Kidney tubule cell (primary cell): Measurements from ENCODE around the gene OTUD1.
"Not testable (repeated sequence)": the region's sequence is repeated elsewhere in the genome, so short reads cannot be mapped to it uniquely, and the experiment has no call there.

Experiments
- DNase-seq: peaks from one replicate; pipeline ENCODE4 v3.0.0-alpha.2; 2018; ENCODE audit warnings: low spot score

Gene OTUD1, protein sequence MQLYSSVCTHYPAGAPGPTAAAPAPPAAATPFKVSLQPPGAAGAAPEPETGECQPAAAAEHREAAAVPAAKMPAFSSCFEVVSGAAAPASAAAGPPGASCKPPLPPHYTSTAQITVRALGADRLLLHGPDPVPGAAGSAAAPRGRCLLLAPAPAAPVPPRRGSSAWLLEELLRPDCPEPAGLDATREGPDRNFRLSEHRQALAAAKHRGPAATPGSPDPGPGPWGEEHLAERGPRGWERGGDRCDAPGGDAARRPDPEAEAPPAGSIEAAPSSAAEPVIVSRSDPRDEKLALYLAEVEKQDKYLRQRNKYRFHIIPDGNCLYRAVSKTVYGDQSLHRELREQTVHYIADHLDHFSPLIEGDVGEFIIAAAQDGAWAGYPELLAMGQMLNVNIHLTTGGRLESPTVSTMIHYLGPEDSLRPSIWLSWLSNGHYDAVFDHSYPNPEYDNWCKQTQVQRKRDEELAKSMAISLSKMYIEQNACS

GRCh38 chr10:23438547-23439451 lies at the start of gene OTUD1:
Gene OTUD1, plus strand, starts transcription at chr10:23439075. Its CDS starts 383 bp downstream, at chr10:23439458.
- DNase-seq = peak; percentile 95

DNA sequence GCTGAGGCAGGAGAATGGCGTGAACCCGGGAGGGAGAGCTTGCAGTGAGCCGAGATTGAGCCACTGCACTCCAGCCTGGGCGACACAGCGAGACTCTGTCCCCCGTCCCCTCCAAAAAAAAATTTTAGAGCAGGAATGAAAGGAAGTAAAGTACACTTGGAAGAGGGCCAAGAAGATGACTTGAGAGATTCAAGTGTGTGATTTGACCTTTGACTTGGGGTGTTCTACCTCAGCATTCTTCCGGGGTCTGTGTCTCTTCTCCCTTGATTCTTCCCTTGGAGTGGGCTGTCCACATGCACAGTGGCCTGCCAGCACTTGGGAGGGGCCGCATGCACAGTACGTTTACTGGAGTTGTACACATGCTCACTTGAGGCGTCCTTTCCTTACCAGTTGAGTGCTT lies 48.5 kb upstream of the OTUD1 start:
- not testable (repeated sequence) for DNase-seq

DNA sequence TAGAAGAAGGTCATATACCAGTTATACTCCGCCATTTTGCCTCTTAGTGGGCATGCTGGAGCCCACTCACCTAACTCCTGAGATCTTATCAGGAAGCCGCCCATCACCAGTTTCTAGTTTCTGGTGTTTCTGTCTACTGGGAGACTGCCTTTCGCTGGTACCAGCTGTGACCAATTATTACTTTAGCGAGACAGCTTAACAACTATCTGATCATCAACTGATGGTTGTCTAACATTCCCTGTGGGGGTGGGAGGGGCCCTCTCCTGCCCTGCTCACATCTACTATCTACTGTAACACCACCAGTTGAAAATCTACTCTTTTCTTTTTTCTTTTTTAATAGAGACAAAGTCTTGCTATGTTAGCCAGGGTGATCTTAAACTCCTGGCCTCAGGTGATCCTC lies 48.1 kb upstream of the OTUD1 start:
- no peak for DNase-seq

DNA sequence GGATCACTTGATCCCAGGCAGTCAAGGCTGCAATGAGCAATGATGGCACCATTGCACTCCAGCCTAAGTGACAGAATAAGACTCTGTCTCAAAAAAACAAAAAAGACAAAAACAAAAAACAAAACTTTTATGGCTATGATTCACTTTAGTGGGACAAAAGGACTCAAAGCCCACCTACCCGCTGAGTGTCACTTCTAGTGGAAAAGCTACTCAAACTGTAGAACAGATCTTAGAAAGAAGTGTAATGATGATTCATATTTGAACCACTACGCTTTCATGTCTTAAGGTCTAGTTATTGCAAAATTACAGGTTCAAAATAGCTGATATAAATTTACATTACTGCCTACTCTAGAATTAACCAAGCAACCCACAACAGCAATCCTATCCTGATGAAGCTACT lies 47.1 kb upstream of the OTUD1 start:
- no peak for DNase-seq

DNA sequence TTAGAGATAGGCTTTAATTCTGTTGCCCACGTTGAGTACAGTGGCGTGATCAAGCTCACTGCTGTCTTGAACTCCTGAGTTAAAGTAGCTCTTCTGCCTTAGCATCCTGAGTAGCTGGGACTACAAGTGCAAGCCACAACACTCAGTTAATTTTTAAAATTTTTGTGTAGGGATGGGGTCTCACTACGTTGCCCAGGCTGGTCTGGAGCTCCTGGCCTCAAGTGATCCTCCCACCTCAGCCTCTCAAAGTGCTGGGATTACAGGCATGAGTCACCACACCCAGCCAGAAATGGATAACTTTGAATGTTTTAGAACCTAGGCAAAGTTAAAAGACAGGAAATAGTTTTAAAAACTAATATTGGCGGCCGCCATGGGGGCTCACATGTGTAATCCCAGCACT lies 43.9 kb upstream of the OTUD1 start:
- DNase-seq = no peak

- no peak for DNase-seq
Measured at GRCh38 chr10:23396695-23397094, 42.2 kb upstream of the OTUD1 start.

GRCh38 chr10:23399701-23400144 lies 39.2 kb upstream of the OTUD1 start:
- DNase-seq = peak; percentile 75

DNA sequence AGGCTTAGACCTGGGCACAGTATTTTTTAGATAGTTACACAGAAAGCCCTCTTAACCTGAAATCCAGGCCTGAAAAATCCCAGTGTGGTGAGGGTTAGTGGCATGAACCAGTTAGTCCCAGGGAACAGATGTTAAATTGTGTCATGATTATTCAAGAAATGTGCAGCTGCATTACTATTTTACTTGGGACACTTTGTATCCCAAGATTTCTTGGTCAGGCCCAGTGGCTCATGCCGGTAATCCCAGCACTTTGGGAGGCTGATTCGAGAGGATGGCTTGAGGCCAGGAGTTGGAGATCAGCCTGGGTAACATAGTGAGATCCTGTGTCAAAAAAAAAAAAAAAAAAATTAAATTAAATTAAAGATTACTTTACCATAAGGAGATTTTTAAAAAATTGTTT lies 36.0 kb upstream of the OTUD1 start:
- no peak for DNase-seq

- no peak for DNase-seq
Measured at GRCh38 chr10:23403278-23403677, 35.6 kb upstream of the OTUD1 start.

DNA sequence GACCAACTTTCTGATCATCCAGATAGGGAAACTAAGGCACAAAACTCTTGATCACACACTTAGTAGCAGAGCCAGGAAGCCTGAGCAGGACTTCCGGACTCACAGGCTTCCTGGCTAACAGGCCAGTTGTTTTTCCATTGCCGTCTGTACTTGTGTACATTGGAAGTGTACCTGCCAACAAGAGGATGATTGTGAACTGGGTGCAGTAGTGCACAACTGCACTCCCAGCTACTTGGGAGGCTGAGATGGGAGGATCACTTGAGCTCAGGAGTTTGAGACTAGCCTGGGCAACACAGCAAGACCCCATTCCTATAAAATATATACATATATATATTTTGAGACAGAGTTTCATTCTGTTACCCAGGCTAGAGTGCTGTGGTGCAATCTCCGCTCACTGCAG lies 35.2 kb upstream of the OTUD1 start:
- DNase-seq = no peak

DNA sequence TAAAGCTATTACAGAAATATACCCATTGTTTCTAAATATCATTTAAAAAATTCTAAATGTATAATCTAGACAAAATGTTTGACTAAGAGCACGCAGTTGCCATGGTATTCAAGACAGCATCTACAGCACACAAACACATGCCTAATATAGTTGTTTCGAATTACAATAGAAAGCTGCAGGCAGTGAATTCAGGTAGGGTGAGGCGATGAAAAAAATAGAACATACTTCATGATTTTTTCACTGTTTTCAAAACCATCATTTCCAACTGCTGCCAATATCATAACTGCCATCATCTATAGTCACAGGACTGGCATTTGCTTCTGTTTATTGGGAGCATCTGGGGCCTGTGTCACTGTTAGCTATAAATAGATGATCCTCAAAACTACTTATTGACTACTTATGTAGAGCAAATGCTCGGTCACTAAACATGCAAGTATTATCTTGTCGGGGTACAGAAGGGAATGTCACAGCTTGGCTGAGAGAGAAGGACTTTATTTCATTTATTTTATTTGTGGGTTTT lies 34.4 kb upstream of the OTUD1 start:
- DNase-seq = no peak

DNA sequence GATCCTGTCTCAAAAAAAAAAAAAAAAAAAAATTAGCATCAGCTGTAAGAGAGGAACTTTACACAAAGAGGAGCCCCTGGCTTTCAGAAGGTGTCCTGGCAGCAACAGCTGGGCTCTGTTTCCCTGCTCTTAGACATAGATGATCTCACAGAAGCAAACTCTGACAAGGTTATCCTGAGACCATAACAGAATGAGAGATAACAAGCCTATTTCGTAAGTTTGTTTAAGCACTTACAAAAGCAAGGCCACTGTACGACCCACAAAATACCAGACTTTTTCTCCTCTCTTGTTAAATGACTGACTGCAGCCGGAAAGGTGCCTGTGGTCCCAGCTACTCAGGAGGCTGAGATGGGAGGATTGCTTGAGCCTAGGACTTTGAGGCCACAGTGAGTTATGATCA lies 33.3 kb upstream of the OTUD1 start:
- no peak for DNase-seq

GRCh38 chr10:23406409-23406808 lies 32.5 kb upstream of the OTUD1 start:
- no peak for DNase-seq

GRCh38 chr10:23408330-23408976 lies 30.4 kb upstream of the OTUD1 start:
- DNase-seq = no peak

DNA sequence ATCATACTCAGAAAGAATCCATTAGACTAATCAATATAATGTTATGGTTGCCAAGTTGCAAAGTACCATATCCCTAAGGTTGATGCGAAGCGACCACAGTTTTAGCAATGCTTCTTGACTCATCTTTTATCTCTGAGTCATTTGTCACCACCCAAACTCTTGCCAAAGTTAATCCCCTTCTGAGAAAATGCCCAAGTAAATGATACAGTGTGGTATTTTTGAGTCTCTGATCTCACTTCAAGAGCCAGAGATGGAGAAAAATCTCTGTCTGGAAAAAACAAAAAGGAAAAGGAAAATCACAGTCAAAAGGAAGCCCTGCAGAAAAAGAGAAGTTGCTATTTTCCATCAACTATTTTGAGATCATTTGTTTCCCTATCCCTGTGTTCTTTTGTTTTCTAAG lies 26.7 kb upstream of the OTUD1 start:
- peak; percentile 72 for DNase-seq

GRCh38 chr10:23413629-23414089 lies 25.2 kb upstream of the OTUD1 start:
- no peak for DNase-seq

GRCh38 chr10:23414658-23415057 lies 24.2 kb upstream of the OTUD1 start:
- DNase-seq = no peak

- DNase-seq = peak; percentile 75
Measured at GRCh38 chr10:23417254-23417653, 21.6 kb upstream of the OTUD1 start.

- DNase-seq = no peak
Measured at GRCh38 chr10:23418051-23418681, 20.7 kb upstream of the OTUD1 start.

GRCh38 chr10:23419201-23419600 lies 19.7 kb upstream of the OTUD1 start:
- DNase-seq = no peak

- DNase-seq = no peak
Measured at GRCh38 chr10:23419655-23420329, 19.1 kb upstream of the OTUD1 start.
